ENCODE data around the gene TSC2. TPM values are rescaled to one million over a fixed set of nuclear protein-coding genes. Genes with fewer than 3 reads are reported as not detected.

Gene TSC2
- total RNA-seq, 4 donors from 2014 or later: 103 to 193 (median 143) TPM

GRCh38 chr16:2076072-2076865, 28.5 kb downstream of the TSC2 start:
- Histone ChIP-seq H3K4me3 (no peak overlapping the region), H3K27ac (no peak overlapping the region), H3K4me1 (peaks cover 8% of the 10 kb centered on the region), H3K9me3 (no peaks in the 10 kb centered on the region), H3K36me3 (peaks cover 89% of the 10 kb centered on the region), H3K27me3 (no peaks in the 10 kb centered on the region)
- TF ChIP-seq, protein P1, sequence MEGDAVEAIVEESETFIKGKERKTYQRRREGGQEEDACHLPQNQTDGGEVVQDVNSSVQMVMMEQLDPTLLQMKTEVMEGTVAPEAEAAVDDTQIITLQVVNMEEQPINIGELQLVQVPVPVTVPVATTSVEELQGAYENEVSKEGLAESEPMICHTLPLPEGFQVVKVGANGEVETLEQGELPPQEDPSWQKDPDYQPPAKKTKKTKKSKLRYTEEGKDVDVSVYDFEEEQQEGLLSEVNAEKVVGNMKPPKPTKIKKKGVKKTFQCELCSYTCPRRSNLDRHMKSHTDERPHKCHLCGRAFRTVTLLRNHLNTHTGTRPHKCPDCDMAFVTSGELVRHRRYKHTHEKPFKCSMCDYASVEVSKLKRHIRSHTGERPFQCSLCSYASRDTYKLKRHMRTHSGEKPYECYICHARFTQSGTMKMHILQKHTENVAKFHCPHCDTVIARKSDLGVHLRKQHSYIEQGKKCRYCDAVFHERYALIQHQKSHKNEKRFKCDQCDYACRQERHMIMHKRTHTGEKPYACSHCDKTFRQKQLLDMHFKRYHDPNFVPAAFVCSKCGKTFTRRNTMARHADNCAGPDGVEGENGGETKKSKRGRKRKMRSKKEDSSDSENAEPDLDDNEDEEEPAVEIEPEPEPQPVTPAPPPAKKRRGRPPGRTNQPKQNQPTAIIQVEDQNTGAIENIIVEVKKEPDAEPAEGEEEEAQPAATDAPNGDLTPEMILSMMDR (IDR thresholded peaks at IDR 0.05): no peak
- TF ChIP-seq POLR2AphosphoS5 (IDR thresholded peaks at IDR 0.05): no peak
- TF ChIP-seq POLR2A (IDR thresholded peaks at IDR 0.05): no peak
- TF ChIP-seq EP300 (IDR thresholded peaks at IDR 0.05): no peak
- WGBS: 90% methylated on average over 10 of the region's 28 CpGs
- DNase-seq (ENCODE audit: low spot score in 2 of 2): no peak

- no peak for DNase-seq (ENCODE audit: low spot score in 2 of 2)
- Histone ChIP-seq H3K27me3 (no peaks in the 10 kb centered on the region), H3K27ac (no peak overlapping the region), H3K9me3 (no peaks in the 10 kb centered on the region), H3K4me1 (peaks cover 13% of the 10 kb centered on the region), H3K36me3 (peaks cover 88% of the 10 kb centered on the region), H3K4me3 (no peak overlapping the region)
- WGBS: 94% methylated on average over 16 of the region's 17 CpGs
- TF ChIP-seq EP300 (IDR thresholded peaks at IDR 0.05) (no peak), POLR2AphosphoS5 (IDR thresholded peaks at IDR 0.05) (no peak), POLR2A (IDR thresholded peaks at IDR 0.05) (no peak)
- TF ChIP-seq, protein P1 (IDR thresholded peaks at IDR 0.05): no peak
Measured at GRCh38 chr16:2077016-2077415, 29.2 kb downstream of the TSC2 start.

DNA sequence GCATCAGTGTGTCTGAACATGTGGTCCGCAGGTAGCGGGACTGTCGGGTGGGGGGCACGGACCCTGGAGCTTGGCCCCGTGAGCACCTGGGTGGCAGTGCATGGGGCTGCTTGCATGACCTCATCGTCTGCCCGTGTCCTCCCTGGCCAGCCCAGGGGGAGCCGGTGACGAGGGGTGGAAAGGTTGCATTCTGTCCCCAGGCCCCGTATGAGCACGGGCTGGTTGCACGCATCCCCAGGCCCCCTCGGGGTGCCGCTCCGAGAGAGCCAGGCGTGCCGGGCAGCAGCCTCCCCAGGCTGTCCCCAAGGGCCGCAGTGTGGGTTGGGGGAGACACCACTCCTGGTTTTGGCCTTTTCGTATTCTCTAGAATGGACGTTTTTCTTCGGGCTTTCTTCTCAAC, 29.9 kb downstream of the TSC2 start:
- no peak overlapping the region for H3K27ac ChIP-seq
- DNase-seq (ENCODE audit: low spot score in 2 of 2): no peak
- 89% methylated on average over 5 of the region's 21 CpGs for WGBS
- no peaks in the 10 kb centered on the region for H3K9me3 ChIP-seq
- TF ChIP-seq EP300 (IDR thresholded peaks at IDR 0.05) (no peak), POLR2A (IDR thresholded peaks at IDR 0.05) (no peak), POLR2AphosphoS5 (IDR thresholded peaks at IDR 0.05) (no peak)
- TF ChIP-seq, protein P1 (IDR thresholded peaks at IDR 0.05): no peak
- H3K4me3 ChIP-seq: no peak overlapping the region
- peaks cover 88% of the 10 kb centered on the region for H3K36me3 ChIP-seq
- no peaks in the 10 kb centered on the region for H3K27me3 ChIP-seq
- peaks cover 19% of the 10 kb centered on the region for H3K4me1 ChIP-seq

DNA sequence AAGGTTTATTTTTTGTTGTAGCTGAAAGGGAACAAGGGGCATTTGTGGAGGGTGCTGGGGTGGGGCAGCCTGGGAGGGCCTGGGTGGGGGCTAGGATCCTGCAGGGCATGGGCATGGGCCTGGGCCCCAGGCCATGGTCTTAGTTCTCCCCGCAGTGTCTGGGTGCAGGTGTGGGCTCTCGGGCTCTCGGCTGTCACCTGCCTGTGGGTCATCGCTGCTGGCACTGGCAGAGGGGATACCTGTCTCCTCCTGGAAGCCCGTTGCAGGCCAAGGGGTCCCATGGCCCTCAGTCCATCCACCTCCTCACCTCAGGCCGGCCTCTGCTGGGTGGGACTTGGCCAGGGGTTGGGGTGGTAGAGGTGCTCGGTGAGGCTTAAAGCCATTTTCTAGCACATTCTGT, 30.3 kb downstream of the TSC2 start:
- TF ChIP-seq, protein P1 (IDR thresholded peaks at IDR 0.05): no peak
- no peak for TF ChIP-seq POLR2AphosphoS5 (IDR thresholded peaks at IDR 0.05)
- no peak for TF ChIP-seq EP300 (IDR thresholded peaks at IDR 0.05)
- TF ChIP-seq POLR2A (IDR thresholded peaks at IDR 0.05): no peak
- H3K27ac ChIP-seq: no peak overlapping the region
- no peak for DNase-seq (ENCODE audit: low spot score in 2 of 2)
- no peak overlapping the region for H3K4me3 ChIP-seq
- 82% methylated on average over 6 of the region's 7 CpGs for WGBS
- peaks cover 23% of the 10 kb centered on the region for H3K4me1 ChIP-seq
- no peaks in the 10 kb centered on the region for H3K27me3 ChIP-seq
- no peaks in the 10 kb centered on the region for H3K9me3 ChIP-seq
- peaks cover 88% of the 10 kb centered on the region for H3K36me3 ChIP-seq

DNA sequence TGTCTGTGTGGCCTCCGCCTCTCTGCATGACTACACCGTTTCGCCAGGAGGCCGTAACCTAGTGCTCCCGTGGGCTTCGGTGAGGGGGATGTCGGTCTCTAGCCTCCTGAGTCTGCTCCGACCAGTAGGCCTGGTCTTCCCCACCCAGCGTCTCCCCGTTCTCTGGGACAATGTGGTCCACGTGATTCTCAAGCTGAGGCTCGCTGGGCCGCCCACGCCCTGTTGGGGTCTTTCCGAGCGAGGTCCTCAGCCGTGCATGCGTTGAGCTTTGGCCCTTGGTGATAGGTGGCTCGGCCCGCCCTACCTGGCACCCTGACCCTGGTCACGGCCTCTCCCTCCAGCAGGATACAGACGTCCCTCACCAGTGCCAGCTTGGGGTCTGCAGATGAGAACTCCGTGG, 30.9 kb downstream of the TSC2 start:
- no peaks in the 10 kb centered on the region for H3K27me3 ChIP-seq
- H3K4me3 ChIP-seq: no peak overlapping the region
- peaks cover 24% of the 10 kb centered on the region for H3K4me1 ChIP-seq
- TF ChIP-seq POLR2A (IDR thresholded peaks at IDR 0.05) (no peak), EP300 (IDR thresholded peaks at IDR 0.05) (no peak), POLR2AphosphoS5 (IDR thresholded peaks at IDR 0.05) (no peak)
- TF ChIP-seq, protein P1 (IDR thresholded peaks at IDR 0.05): no peak
- no peak for DNase-seq (ENCODE audit: low spot score in 2 of 2)
- no peak overlapping the region for H3K27ac ChIP-seq
- peaks cover 86% of the 10 kb centered on the region for H3K36me3 ChIP-seq
- H3K9me3 ChIP-seq: no peaks in the 10 kb centered on the region
- WGBS: 71% methylated on average over 17 of the region's 23 CpGs
